Cardiac fibroblast (primary cell): Measurements from ENCODE around the gene CYB561D1.

Experiments used
- DNase-seq, 2 donors: peaks; one replicate each; pipeline versions ENCODE4 v3.0.0 to v3.0.0-alpha.2; 2010; ENCODE audit warnings: low read depth in 2 of 2
- H3K4me3 ChIP-seq, 2 donors: replicated peaks in 1 of 2; 1 replicate in 1 of 2; 2 replicates in 1 of 2; pipeline ENCODE4 v1.5.1; 2011; ENCODE audit warnings: low read depth in 2 of 2, low read length in 2 of 2, mild to moderate bottlenecking in 2 of 2, moderate library complexity in 1 of 2
- TF ChIP-seq, protein P1 (sequence below): IDR thresholded peaks from one replicate; pipeline ENCODE4 v1.5.1; 2011; ENCODE audit warnings: low read depth, mild to moderate bottlenecking, low read length, inconsistent platforms

CYB561D1 gene

DNA sequence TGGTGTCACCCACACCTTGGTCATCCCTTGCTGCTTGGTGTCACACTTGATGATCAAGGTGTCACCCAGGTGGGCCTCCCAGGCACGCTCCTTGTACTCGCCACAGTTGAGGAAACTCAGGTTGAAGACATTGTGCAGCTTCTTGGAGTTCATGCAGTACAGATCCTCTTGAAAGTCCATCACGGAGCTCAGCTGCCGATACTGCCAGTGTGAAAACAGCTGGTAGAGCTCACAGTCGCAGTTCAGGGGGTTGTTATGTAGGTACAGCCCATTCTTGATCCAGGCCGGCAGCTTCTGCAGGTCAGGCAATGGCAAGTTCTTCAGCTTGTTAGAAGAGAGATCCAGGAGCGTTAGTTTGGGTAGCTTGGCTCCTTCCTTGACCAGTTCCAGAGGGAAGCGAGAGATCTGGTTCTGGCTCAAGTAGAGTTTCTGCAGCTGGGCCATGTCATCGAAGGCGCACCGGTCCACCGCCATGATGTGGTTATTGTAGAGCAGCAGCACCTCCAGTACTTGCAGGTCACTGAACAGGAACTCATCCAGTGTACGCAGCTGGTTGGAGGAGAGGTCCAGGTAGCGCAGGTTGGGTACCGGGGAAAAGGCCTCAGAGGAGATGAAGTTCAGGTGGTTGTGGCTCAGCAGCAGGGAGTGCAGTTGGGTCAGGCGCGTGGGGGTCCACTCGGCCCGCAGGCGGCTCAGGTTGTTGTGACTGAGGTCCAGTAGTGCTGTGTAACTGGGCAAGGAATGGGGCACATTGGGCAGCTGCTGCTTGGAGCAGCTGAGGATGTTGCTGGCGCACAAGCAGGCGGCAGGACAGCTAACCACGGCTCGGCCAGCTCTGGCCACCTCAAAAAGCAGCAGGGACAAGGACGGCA, 14.3 kb downstream of the CYB561D1 start:
- no peak for DNase-seq
- no peak overlapping the region for H3K4me3 ChIP-seq
- TF ChIP-seq, protein P1, sequence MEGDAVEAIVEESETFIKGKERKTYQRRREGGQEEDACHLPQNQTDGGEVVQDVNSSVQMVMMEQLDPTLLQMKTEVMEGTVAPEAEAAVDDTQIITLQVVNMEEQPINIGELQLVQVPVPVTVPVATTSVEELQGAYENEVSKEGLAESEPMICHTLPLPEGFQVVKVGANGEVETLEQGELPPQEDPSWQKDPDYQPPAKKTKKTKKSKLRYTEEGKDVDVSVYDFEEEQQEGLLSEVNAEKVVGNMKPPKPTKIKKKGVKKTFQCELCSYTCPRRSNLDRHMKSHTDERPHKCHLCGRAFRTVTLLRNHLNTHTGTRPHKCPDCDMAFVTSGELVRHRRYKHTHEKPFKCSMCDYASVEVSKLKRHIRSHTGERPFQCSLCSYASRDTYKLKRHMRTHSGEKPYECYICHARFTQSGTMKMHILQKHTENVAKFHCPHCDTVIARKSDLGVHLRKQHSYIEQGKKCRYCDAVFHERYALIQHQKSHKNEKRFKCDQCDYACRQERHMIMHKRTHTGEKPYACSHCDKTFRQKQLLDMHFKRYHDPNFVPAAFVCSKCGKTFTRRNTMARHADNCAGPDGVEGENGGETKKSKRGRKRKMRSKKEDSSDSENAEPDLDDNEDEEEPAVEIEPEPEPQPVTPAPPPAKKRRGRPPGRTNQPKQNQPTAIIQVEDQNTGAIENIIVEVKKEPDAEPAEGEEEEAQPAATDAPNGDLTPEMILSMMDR = no peak

DNA sequence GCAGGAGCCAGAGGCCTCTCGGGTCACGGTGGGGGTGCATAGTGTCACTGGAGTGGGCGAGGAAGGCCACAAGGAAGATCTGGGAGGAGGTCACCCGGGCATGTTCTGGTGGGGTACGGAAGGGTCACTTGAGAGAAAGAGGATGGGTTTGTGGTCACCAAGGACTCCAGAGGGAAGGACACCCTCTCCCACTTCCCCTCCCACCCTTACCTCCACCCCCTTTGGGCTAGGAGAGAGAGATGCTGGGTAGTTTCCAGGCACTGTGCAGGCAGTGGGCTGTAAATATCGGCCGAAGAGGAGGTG, 14.9 kb downstream of the CYB561D1 start:
- peak overlapping the region in 1 of 2 donors; percentile 37 for H3K4me3 ChIP-seq
- TF ChIP-seq, protein P1 = no peak
- no peak for DNase-seq

DNA sequence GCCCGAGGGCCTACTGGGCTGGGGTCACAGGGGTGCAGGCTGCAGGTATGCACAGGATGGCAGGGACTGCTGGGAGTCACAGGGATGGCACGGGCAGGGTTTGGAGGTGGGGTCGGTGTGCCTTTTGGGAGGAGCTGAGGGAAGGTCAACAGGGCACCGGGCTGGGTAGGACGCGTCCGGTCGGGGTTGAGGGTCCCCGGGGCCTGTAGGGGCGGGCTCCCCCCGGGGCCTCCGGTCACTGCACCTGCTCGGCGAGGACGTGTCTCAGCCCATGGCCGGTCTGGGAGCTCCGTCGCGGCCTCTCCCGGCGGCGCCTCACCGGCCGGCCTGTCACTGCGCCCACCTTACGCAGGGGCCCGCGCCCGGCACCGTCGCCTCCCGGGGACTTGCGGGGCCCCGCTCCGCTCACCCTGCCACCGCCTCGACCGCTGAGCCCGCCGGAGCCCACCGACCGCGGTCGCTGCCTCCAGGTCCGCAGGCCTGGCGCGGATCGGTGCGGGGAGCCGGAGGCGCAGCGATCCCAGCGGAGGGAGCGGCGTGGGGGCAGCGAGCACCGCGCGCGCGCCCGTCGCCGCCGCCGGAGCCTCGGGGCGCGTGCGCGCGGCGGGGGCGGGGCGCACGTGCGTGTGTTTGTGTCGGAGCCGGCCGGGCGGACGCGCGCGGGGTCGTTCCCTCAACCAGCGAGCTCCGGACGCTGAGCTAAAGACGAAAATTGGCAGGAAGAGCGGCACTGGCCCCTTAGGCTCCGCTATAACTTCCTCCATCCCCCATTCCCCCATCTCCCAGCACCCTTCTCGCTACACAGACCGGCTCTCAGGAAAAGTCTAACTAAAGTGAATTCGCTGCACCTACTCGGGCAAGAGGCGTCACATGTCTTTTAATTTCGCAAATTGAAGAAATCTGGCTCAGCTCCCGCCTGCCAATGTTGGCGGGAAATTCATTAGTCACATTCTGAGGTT, 15.6 kb downstream of the CYB561D1 start, which contains the start of gene AMIGO1:
TSS of gene AMIGO1 (minus strand) at position 552 of the 959 bp plus-strand sequence. CDS start 815 bp downstream, outside the sequence.
- H3K4me3 ChIP-seq = peak within 1 kb of the TSS; percentile 65 to 68
- DNase-seq = peak; percentile 19 to 46
- TF ChIP-seq, protein P1 = no peak

DNA sequence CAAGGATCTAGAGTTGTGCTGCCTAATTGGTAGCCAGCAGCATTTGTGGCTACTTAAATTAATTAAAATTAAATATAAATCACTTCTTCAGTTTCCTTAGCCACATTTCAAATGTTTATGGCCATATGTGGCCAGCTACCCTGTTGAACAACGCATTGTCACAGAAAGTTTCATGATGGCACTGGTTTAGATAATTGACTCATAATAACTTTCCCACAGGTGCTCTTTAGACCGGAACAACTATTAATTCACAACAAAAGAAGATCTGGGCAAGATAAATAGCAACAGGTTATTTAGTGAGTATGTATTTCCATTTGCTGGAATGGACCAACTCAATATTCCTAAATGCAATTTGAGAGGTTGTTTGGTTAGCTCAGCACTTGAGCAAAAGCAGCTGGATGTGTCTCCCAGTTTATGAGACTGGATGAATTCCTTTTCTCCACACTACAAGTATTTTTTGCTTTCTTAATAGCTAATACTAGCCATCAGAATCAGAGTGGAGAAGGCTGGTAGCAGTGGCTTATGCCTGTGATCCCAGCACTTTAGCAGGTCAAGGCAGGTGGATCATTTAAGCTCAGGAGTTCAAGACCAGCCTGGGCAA, 19.3 kb downstream of the CYB561D1 start:
- no peak overlapping the region for H3K4me3 ChIP-seq
- DNase-seq = no peak
- TF ChIP-seq, protein P1 = no peak

DNA sequence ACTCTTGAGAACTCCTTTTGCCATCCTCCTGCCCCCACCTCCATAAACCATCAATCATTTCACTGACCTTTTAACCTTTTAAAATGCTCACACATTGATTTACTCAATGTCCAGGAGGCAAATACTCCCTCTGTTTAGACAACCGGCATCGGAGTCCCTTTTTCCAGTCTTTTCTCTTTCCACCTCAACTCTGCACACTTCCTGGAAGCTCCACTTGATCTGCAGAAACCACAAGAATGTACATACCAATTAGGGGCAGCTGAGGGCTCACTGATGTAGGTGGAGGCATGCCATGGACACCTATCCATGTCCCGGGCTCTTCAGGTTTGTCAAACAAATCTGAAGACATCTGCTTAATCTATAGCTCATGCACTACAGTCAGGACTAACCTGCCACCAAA, 21.0 kb downstream of the CYB561D1 start:
- DNase-seq = no peak
- no peak overlapping the region for H3K4me3 ChIP-seq
- TF ChIP-seq, protein P1 = no peak

DNA sequence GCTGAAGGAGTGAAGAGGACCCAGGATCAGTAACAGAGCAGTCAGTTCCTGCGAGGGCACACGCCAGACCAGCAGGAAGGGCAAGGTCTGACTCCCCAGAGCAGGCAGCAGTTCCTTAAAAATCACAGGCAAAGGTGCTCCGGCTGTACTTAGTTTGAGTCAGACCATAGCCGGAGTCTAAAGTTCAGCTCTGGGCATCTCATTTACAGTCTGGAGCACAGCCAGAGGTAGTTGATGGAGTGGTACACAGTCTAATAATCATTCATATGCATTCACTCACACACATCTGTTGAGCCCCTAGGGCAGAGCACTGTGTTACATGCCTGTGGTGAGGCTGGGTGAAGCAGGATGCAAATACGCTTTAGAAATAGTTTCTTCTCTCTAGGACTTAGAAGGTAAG, 23.0 kb downstream of the CYB561D1 start:
- no peak overlapping the region for H3K4me3 ChIP-seq
- TF ChIP-seq, protein P1 = no peak
- no peak for DNase-seq
